GM06990 (cell line): Measurements from ENCODE around the gene CRADD.

Experiments
- DNase-seq: peaks from one replicate; pipeline ENCODE4 v3.0.0-alpha.2; 2011; ENCODE audit not compliant: insufficient read length; ENCODE audit errors: extremely low read depth
- H3K27me3 ChIP-seq: replicated peaks from 2 replicates; pipeline ENCODE4 v1.6.0; 2011; ENCODE audit warnings: low read length; ENCODE audit not compliant: control insufficient read depth, insufficient read depth
- H3K36me3 ChIP-seq: 2 replicates; pipeline ENCODE4 v1.5.1; 2011; ENCODE audit warnings: low read length; ENCODE audit not compliant: control insufficient read depth, insufficient read depth
- H3K4me3 ChIP-seq: replicated peaks from 2 replicates; pipeline ENCODE4 v1.5.1; 2011; ENCODE audit warnings: low read depth, mild to moderate bottlenecking, control low read depth, low read length
- TF ChIP-seq, protein P1 (sequence below): IDR thresholded peaks from 2 replicates; pipeline ENCODE4 v1.5.1; 2011; ENCODE audit warnings: low read length, control low read depth, mild to moderate bottlenecking, inconsistent platforms; ENCODE audit not compliant: insufficient read depth, poor library complexity, severe bottlenecking

CRADD gene

GRCh38 chr12:93803424-93803807, 126.2 kb downstream of the CRADD start:
- TF ChIP-seq, protein P1, sequence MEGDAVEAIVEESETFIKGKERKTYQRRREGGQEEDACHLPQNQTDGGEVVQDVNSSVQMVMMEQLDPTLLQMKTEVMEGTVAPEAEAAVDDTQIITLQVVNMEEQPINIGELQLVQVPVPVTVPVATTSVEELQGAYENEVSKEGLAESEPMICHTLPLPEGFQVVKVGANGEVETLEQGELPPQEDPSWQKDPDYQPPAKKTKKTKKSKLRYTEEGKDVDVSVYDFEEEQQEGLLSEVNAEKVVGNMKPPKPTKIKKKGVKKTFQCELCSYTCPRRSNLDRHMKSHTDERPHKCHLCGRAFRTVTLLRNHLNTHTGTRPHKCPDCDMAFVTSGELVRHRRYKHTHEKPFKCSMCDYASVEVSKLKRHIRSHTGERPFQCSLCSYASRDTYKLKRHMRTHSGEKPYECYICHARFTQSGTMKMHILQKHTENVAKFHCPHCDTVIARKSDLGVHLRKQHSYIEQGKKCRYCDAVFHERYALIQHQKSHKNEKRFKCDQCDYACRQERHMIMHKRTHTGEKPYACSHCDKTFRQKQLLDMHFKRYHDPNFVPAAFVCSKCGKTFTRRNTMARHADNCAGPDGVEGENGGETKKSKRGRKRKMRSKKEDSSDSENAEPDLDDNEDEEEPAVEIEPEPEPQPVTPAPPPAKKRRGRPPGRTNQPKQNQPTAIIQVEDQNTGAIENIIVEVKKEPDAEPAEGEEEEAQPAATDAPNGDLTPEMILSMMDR: no peak
- H3K4me3 ChIP-seq: no peak overlapping the region
- DNase-seq: no peak

DNA sequence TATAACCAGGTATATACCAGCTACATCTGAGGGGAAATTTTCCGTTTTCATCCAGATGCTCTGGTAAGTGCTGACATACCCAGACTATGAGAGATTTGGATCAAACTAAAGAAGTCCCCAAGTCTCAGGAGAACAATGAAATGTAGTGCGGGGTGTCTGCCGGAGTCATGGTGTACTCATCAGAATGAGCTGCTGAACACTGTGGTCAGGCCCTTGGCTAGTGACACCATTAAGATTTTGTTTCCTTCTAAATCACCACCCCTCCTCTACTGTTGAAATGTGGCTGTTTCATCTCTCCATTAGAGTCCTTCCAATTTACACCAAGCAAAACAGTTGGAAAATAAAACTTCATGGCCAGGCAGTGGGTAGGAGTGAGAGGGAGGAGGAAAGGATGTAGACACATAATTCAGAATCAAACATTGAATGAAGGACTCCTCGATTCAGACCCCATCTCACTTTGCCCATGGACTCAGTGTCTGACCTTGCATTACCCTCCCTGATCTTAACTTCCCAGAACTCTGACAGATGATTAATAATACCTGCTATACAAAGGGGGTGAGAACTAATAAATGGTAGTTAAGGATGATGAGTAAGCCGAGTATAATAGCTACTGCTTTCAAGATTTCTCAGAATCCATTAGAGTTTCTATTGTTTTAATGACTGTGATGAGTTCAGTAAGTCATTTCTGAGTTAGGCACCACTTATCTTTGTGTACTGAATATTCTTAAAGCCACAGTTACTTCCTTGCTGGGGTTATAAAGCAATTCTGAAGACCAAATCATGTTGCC, 127.4 kb downstream of the CRADD start:
- H3K4me3 ChIP-seq: no peak overlapping the region
- TF ChIP-seq, protein P1: no peak

More at GRCh38 chr12:93803424-93803807, 126.2 kb downstream of the CRADD start:
- Histone ChIP-seq H3K36me3 (no peaks in the 10 kb centered on the region), H3K27me3 (no peaks in the 10 kb centered on the region)

DNA sequence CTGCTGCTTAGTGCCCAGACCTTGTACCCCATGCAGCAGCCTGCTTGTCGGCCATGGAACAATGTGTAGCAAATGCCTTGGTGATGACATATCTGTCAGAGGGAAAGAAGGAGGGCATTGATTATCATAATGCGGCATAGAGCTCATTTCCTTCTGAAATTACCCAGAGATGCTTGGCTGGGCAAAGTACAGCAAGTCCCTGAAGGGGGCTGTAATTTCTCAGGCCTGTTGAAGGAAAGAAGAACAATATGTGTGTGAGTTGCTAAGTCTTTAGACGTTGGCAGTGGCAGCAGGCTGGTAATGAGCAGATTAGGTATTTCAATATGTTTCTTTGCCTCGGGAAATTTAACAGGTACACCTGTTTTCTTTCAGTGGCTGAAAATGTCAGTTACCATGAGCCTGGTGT, 128.6 kb downstream of the CRADD start:
- Histone ChIP-seq H3K4me3 (no peak overlapping the region), H3K36me3 (no peaks in the 10 kb centered on the region), H3K27me3 (no peaks in the 10 kb centered on the region)
- no peak for DNase-seq
- TF ChIP-seq, protein P1: no peak

More for the DNA sequence above, 127.4 kb downstream of the CRADD start:
- no peak for DNase-seq
- no peaks in the 10 kb centered on the region for H3K36me3 ChIP-seq
- no peaks in the 10 kb centered on the region for H3K27me3 ChIP-seq

GRCh38 chr12:93807354-93807753, 130.2 kb downstream of the CRADD start:
- H3K4me3 ChIP-seq: no peak overlapping the region
- TF ChIP-seq, protein P1: no peak
- no peaks in the 10 kb centered on the region for H3K27me3 ChIP-seq
- no peaks in the 10 kb centered on the region for H3K36me3 ChIP-seq
- no peak for DNase-seq

DNA sequence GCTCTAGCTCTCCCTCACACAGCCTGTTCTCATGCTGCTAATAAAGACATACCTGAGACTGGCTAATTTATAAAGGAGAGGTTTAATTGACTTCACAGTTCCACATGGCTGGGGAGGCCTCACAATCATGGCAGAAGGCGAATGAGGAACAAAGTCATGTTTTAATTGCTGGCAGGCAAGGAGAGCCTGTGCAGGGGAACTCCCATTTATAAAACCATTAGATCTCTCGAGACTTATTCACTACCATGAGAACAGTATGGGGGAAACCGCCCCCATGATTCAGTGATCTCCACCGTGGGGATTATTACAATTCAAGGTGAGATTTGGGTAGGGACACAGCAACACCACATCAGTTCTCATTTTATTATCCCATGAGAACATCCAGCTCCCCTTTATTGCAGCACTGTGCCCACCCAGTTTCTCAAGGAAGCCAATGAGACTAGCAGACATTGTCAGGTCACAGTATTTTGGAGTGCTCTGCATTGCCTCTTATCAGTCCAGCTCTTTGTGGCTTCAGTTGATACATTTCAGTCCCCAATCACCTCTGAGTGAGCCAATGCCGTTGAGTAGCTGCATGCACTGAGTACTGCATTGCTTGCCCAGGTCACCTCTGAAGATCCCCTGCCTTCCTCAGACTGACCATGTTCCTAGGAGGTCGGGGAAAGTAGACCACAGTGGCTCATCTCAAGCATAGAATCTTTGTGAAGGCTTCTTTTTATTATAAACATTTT, 131.2 kb downstream of the CRADD start:
- TF ChIP-seq, protein P1: no peak
- no peak for DNase-seq
- H3K36me3 ChIP-seq: no peaks in the 10 kb centered on the region
- no peaks in the 10 kb centered on the region for H3K27me3 ChIP-seq
- no peak overlapping the region for H3K4me3 ChIP-seq
